Ishikawa (cell line): ENCODE data around the gene PGBD5.

Experiments
- CEBPB ChIP-seq: IDR thresholded peaks from 2 replicates; pipeline ENCODE4 v1.6.1; 2012
- EP300 ChIP-seq: IDR thresholded peaks from 2 replicates; pipeline ENCODE4 v1.6.1; 2012; ENCODE audit warnings: borderline replicate concordance
- TAF1 ChIP-seq: IDR thresholded peaks from 2 replicates; pipeline ENCODE4 v1.6.1; 2012; ENCODE audit warnings: low read depth, mild to moderate bottlenecking
- ZBTB7A ChIP-seq: IDR thresholded peaks from 2 replicates; pipeline ENCODE4 v1.6.1; 2012; ENCODE audit warnings: low read depth
- TF ChIP-seq, protein P1 (sequence below): IDR thresholded peaks from 2 replicates; pipeline ENCODE4 v1.6.1; 2012; ENCODE audit warnings: low read depth, mild to moderate bottlenecking

DNA sequence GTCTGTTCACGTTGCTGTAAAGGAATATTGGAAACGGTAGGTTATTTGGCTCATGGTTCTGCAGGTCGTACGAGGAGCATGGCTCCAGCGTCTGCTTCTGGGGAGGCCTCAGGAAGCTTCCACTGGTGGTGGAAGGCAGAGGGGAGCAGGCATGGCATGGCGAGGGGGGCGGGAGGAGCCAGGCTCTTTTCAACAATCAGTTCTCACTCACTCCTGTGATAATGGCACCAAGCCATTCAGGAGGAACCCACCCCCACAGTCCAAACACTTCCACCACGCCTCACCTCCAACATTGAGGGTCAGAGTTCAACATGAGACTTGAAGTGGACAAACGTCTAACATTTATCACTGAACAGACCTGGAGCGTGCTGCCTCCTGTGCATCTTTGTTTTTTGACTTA, 141.2 kb downstream of the PGBD5 start:
- TF ChIP-seq, protein P1, sequence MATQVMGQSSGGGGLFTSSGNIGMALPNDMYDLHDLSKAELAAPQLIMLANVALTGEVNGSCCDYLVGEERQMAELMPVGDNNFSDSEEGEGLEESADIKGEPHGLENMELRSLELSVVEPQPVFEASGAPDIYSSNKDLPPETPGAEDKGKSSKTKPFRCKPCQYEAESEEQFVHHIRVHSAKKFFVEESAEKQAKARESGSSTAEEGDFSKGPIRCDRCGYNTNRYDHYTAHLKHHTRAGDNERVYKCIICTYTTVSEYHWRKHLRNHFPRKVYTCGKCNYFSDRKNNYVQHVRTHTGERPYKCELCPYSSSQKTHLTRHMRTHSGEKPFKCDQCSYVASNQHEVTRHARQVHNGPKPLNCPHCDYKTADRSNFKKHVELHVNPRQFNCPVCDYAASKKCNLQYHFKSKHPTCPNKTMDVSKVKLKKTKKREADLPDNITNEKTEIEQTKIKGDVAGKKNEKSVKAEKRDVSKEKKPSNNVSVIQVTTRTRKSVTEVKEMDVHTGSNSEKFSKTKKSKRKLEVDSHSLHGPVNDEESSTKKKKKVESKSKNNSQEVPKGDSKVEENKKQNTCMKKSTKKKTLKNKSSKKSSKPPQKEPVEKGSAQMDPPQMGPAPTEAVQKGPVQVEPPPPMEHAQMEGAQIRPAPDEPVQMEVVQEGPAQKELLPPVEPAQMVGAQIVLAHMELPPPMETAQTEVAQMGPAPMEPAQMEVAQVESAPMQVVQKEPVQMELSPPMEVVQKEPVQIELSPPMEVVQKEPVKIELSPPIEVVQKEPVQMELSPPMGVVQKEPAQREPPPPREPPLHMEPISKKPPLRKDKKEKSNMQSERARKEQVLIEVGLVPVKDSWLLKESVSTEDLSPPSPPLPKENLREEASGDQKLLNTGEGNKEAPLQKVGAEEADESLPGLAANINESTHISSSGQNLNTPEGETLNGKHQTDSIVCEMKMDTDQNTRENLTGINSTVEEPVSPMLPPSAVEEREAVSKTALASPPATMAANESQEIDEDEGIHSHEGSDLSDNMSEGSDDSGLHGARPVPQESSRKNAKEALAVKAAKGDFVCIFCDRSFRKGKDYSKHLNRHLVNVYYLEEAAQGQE: no peak
- no peak for TF ChIP-seq EP300
- TF ChIP-seq TAF1: no peak
- TF ChIP-seq ZBTB7A: no peak
- TF ChIP-seq CEBPB: no peak
